Activated CD4-positive, CD25-positive, alpha-beta regulatory T cell treated with anti-CD3 and anti-CD28 coated beads, Interleukin-2, amount 50 U/mL, for 16 hours (primary cell): ENCODE results near the gene MAD1L1.
"Not testable (repeated sequence)": the region's sequence is repeated elsewhere in the genome, so short reads cannot be mapped to it uniquely, and the experiment has no call there.

Experiments
- DNase-seq: peaks from one replicate; pipeline ENCODE4 v3.0.0-alpha.2; 2020; ENCODE audit warnings: low read depth, low spot score

The MAD1L1 gene

GRCh38 chr7:2232766-2233520, at the start of gene MAD1L1:
MAD1L1 (minus strand) TSS chr7:2232945; CDS start chr7:2230133, 2,812 bp downstream.
- peak; percentile 71 for DNase-seq

GRCh38 chr7:2282185-2282751, 49.5 kb upstream of the MAD1L1 start:
- DNase-seq = no peak

GRCh38 chr7:2281541-2281940, 48.8 kb upstream of the MAD1L1 start:
- DNase-seq = no peak

- DNase-seq = no peak
These were observed 47.7 kb upstream of the MAD1L1 start for GRCh38 chr7:2280424-2280823.

- DNase-seq = no peak
These were observed 47.2 kb upstream of the MAD1L1 start for GRCh38 chr7:2279896-2280295.

GRCh38 chr7:2278026-2278425, 45.3 kb upstream of the MAD1L1 start:
- DNase-seq = no peak

GRCh38 chr7:2276107-2276506, 43.4 kb upstream of the MAD1L1 start:
- DNase-seq = no peak

- DNase-seq = no peak
These were observed 42.4 kb upstream of the MAD1L1 start for GRCh38 chr7:2275101-2275500.

- no peak for DNase-seq
These were observed 41.9 kb upstream of the MAD1L1 start for GRCh38 chr7:2274666-2275065.

GRCh38 chr7:2273866-2274265, 41.1 kb upstream of the MAD1L1 start:
- DNase-seq = no peak

GRCh38 chr7:2272031-2272430, 39.3 kb upstream of the MAD1L1 start:
- no peak for DNase-seq

GRCh38 chr7:2271273-2272026, 38.7 kb upstream of the MAD1L1 start:
- no peak for DNase-seq

GRCh38 chr7:2270495-2270894, 37.8 kb upstream of the MAD1L1 start:
- DNase-seq = no peak

- no peak for DNase-seq
These were observed 37.3 kb upstream of the MAD1L1 start for GRCh38 chr7:2269991-2270460.

- DNase-seq = not testable (repeated sequence)
These were observed 36.6 kb upstream of the MAD1L1 start for GRCh38 chr7:2269089-2269990.

GRCh38 chr7:2266911-2267310, 34.2 kb upstream of the MAD1L1 start:
- no peak for DNase-seq

- no peak for DNase-seq
These were observed 31.4 kb upstream of the MAD1L1 start for GRCh38 chr7:2264158-2264557.

GRCh38 chr7:2263176-2263575, 30.4 kb upstream of the MAD1L1 start:
- no peak for DNase-seq

- DNase-seq = no peak
These were observed 28.9 kb upstream of the MAD1L1 start for GRCh38 chr7:2261611-2262010.

- DNase-seq = no peak
These were observed 28.1 kb upstream of the MAD1L1 start for GRCh38 chr7:2260820-2261219.

GRCh38 chr7:2259480-2259879, 26.7 kb upstream of the MAD1L1 start:
- no peak for DNase-seq
